Measurements from ENCODE around the gene SSBP3. TPM values are rescaled to one million over a fixed set of nuclear protein-coding genes. Genes with fewer than 3 reads are reported as not detected.

Gene SSBP3
- total RNA-seq, 4 donors from 2014 or later = 15.4 to 23.0 (median 18.2) TPM

DNA sequence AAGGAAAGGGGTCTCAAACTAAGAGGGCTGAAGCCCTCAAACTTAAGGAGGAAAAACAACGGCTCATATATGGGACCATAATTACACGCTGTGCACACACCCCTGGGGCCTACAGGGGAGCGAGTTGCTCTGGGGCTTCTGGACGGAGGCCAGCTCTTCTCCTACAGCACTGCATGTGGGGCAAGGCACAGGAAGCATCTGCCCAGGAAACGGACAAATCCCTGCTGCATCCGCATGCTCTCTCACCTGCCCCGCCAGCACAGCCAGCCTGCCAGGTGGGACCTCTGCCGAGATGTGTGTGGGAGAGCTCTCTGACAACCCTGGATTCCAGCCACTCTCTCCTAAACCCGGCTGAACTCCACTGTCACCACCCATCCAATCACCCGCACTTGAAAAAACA, 152.1 kb downstream of the SSBP3 start:
- Histone ChIP-seq H3K27ac (peak overlapping the region in 1 of 3 donors; percentile 12), H3K36me3 (no peaks in the 10 kb centered on the region), H3K4me1 (peaks cover 0 to 4% of the 10 kb centered on the region in 2 donors), H3K9me3 (no peaks in the 10 kb centered on the region), H3K27me3 (no peaks in the 10 kb centered on the region), H3K4me3 (replicated peaks in 1 of 3) (no peak overlapping the region)
- WGBS, 2 donors = 65 to 74% methylated on average over 10 of the region's 10 CpGs
- TF ChIP-seq, protein P1, sequence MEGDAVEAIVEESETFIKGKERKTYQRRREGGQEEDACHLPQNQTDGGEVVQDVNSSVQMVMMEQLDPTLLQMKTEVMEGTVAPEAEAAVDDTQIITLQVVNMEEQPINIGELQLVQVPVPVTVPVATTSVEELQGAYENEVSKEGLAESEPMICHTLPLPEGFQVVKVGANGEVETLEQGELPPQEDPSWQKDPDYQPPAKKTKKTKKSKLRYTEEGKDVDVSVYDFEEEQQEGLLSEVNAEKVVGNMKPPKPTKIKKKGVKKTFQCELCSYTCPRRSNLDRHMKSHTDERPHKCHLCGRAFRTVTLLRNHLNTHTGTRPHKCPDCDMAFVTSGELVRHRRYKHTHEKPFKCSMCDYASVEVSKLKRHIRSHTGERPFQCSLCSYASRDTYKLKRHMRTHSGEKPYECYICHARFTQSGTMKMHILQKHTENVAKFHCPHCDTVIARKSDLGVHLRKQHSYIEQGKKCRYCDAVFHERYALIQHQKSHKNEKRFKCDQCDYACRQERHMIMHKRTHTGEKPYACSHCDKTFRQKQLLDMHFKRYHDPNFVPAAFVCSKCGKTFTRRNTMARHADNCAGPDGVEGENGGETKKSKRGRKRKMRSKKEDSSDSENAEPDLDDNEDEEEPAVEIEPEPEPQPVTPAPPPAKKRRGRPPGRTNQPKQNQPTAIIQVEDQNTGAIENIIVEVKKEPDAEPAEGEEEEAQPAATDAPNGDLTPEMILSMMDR (IDR thresholded peaks at IDR 0.05) = no peak
- no peak for TF ChIP-seq POLR2A (IDR thresholded peaks at IDR 0.05)
- peak in 1 of 2 donors; percentile 41 for DNase-seq
- intact Hi-C loops (cut with DNase I) = no loop called here

DNA sequence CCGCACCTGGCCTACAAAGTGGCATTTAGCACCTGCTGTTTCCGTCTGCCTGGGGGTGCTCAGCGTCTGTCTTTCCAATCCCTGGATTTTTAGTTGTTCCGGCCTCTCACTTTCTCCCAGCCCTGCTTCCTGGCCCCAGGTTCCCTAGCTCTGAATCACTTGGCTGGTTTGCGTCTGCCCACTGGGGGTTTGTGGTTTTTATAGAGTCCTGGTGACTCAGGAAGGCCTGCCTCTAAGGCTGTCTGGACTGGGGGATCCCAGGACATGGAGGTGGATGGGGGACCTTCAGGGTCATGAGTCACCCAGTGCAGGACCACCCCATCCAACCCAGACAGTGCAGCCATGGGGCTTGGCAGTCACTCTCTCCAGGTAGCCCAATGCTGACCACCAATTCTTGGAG, 152.7 kb downstream of the SSBP3 start:
- intact Hi-C loops (cut with DNase I) = no loop called here
- Histone ChIP-seq H3K9me3 (no peaks in the 10 kb centered on the region), H3K27me3 (no peaks in the 10 kb centered on the region), H3K4me1 (peaks cover 0 to 4% of the 10 kb centered on the region in 2 donors), H3K36me3 (no peaks in the 10 kb centered on the region), H3K27ac (peak overlapping the region in 1 of 3 donors; percentile 12), H3K4me3 (replicated peaks in 1 of 3) (no peak overlapping the region)
- WGBS, 2 donors = 81 to 84% methylated on average over 5 of the region's 5 CpGs
- DNase-seq = no peak
- TF ChIP-seq, protein P1 (IDR thresholded peaks at IDR 0.05) = no peak
- no peak for TF ChIP-seq POLR2A (IDR thresholded peaks at IDR 0.05)

DNA sequence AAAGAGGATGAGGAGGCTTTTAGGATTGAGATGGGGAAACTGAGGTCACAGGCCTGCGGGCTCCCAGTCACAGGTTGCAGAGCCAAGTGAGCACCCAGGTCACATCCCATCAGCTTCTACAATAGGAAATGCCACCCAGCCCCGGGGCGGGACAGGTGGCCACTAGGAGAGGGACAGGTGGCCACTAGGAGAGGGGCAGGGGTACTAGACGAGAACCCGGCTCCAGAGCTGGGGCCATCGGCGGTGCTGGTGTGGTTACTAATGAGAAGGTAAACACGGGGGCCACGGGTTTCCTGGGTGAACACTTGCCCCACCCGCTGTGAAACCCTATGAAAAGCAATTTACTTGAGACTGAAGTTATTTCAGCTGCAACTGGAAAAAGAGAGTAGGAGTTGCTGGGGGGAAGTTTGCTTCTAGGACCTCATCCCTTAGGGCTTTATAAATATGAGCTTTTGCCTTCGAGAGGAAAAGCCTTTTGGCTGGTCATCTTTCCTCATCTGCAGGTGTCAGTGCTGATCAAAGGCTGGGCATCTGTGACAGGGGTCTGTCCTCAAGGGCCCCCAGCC, 153.7 kb downstream of the SSBP3 start:
- H3K27me3 ChIP-seq = no peaks in the 10 kb centered on the region
- no peak for DNase-seq
- no peak overlapping the region for H3K4me3 ChIP-seq (replicated peaks in 1 of 3)
- no peak overlapping the region for H3K27ac ChIP-seq
- no peaks in the 10 kb centered on the region for H3K36me3 ChIP-seq
- intact Hi-C loops (cut with DNase I) = no loop called here
- H3K9me3 ChIP-seq = no peaks in the 10 kb centered on the region
- TF ChIP-seq POLR2A (IDR thresholded peaks at IDR 0.05) = no peak
- TF ChIP-seq, protein P1 (IDR thresholded peaks at IDR 0.05) = no peak
- peaks cover 0 to 4% of the 10 kb centered on the region in 2 donors for H3K4me1 ChIP-seq
- 83 to 92% methylated on average over 11 of the region's 11 CpGs for WGBS, 2 donors

DNA sequence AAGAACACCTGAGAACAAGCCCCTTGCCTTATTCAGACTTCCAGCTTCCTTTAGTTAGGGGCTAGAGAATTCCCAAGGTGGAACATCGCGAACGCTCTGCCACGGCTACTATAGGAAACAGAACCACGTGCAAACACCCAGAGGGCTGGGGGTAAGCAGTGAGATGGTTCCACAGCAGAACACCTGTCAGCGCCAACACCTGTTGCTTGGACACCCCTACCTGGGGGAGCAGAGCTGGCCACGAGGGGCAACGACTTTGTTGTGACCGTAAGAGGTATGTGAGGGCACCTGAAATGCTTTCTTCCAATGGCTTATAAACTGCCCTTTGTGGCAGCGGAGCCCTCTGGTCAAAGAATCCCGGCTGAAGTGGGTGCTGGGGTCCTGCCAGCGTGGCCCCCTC, 155.5 kb downstream of the SSBP3 start:
- Histone ChIP-seq H3K36me3 (no peaks in the 10 kb centered on the region), H3K27me3 (no peaks in the 10 kb centered on the region), H3K4me3 (replicated peaks in 1 of 3) (no peak overlapping the region), H3K9me3 (no peaks in the 10 kb centered on the region), H3K4me1 (peaks cover 0 to 4% of the 10 kb centered on the region in 2 donors), H3K27ac (peak overlapping the region in 1 of 3 donors; percentile 5)
- WGBS, 2 donors = 84 to 89% methylated on average over 8 to 12 of the region's 12 CpGs
- DNase-seq = no peak
- intact Hi-C loops (cut with DNase I) = no loop called here
- TF ChIP-seq POLR2A (IDR thresholded peaks at IDR 0.05) = no peak
- TF ChIP-seq, protein P1 (IDR thresholded peaks at IDR 0.05) = no peak

DNA sequence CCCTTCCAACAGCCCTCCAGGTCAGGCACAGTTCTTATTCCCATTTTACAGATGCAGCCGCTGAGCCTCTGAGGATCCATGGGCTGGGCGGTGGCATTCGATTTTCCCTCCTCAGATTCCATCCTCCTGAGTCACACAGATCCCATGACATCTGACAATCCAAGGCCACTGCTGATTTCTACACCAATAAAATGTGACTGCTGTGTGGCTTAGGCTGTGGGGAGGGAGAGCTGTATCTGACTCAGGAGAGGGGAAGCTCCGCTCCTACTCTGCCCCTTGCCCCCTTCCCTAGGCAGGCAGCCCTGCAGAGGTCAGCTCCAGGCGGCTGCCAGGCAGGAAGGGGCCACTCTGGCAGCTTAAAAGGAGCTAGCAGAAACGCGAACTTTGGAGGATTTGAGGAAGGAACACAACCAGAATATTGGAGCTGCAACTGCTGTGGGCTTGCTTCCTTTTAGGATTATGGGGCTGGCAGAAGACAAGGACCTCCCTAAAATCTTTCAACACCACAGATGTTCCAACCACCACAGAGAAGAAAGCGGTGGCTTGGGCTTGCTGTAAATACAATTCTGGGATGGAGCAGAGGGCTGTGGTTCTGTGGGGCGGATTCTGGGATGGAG, 156.3 kb downstream of the SSBP3 start:
- H3K4me1 ChIP-seq = peaks cover 0 to 4% of the 10 kb centered on the region in 2 donors
- 71 to 73% methylated on average over 9 of the region's 9 CpGs for WGBS, 2 donors
- H3K36me3 ChIP-seq = no peaks in the 10 kb centered on the region
- intact Hi-C loops (cut with DNase I) = no loop called here
- no peak for TF ChIP-seq POLR2A (IDR thresholded peaks at IDR 0.05)
- TF ChIP-seq, protein P1 (IDR thresholded peaks at IDR 0.05) = no peak
- H3K27me3 ChIP-seq = no peaks in the 10 kb centered on the region
- DNase-seq = no peak
- H3K27ac ChIP-seq = no peak overlapping the region
- no peaks in the 10 kb centered on the region for H3K9me3 ChIP-seq
- H3K4me3 ChIP-seq (replicated peaks in 1 of 3) = no peak overlapping the region

Data from thyroid gland (tissue), 4 donors.